Spleen (tissue), 7 donors: ENCODE results near the gene SEC24C.

Experiments used
- POLR2A ChIP-seq, 3 donors: fragments of 450-650 bp; IDR thresholded peaks; one replicate each; pipeline ENCODE4 v1.5.1; 2017; ENCODE audit warnings: antibody characterized with exemption in 3 of 3, mild to moderate bottlenecking in 1 of 3
- POLR2AphosphoS5 ChIP-seq, 3 donors: sonication (generic); formaldehyde crosslinking; IDR thresholded peaks; one replicate each; pipeline ENCODE4 v1.5.1; 2017; ENCODE audit warnings: antibody characterized with exemption in 3 of 3
- TF ChIP-seq, protein P1 (sequence below), 11 experiments: fragments of 200-600 bp in 7 of 11; fragments of 450-650 bp in 4 of 11; sonication (generic) in 4 of 11; IDR thresholded peaks in 8 of 11; conservative IDR thresholded peaks in 3 of 11; 1 replicate in 7 of 11; 2 replicates in 4 of 11; pipeline versions ENCODE4 v1.4.0 to v1.8.0; 2016 to 2021; ENCODE audit warnings: antibody characterized with exemption in 11 of 11, inconsistent platforms in 4 of 11, mild to moderate bottlenecking in 1 of 11
- donor health status: DM: no; HTN: no; CAD: no; lungs with moderate emphysema.
- donor health status: DM: no; HTN: no; CAD: no.
- donor health status: DM: no; HTN: no; CAD: no.

DNA sequence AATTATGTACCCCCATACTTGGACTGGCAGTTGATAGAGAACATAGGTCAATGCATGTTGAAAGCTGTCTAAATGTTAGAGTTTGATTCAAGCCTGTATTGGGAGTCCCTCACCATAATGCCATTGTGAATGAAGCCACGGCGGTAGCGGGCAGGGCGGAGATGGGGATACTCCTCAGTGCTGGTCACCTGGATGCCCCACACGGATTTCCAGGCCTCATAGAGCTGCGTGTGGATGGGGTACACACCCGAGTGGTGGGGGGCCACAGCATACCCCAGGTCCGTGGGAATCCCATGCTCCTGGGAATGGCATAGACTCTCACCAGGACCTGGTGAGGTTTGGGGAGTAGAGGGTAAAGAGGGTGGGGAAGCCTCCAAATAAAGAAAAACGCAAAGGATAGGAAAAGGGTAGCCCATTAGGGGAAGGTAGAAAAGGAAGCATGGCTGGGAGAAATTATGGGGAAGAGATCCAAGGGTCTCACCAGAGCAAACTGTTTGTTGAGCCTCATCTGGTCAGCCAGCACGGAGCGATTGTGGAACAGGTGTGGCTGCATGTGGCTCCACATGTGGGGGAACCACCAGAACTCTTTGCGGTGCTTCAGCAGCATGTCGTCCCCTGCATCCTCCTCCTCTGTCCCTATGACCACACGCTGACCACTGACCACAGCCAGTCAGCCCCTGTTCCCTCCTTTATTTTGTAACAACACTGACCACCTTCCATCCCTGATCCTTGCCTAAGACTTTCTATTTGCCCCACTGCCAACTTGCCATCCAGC is 62.2 kb downstream of the SEC24C start:
- TF ChIP-seq, protein P1, sequence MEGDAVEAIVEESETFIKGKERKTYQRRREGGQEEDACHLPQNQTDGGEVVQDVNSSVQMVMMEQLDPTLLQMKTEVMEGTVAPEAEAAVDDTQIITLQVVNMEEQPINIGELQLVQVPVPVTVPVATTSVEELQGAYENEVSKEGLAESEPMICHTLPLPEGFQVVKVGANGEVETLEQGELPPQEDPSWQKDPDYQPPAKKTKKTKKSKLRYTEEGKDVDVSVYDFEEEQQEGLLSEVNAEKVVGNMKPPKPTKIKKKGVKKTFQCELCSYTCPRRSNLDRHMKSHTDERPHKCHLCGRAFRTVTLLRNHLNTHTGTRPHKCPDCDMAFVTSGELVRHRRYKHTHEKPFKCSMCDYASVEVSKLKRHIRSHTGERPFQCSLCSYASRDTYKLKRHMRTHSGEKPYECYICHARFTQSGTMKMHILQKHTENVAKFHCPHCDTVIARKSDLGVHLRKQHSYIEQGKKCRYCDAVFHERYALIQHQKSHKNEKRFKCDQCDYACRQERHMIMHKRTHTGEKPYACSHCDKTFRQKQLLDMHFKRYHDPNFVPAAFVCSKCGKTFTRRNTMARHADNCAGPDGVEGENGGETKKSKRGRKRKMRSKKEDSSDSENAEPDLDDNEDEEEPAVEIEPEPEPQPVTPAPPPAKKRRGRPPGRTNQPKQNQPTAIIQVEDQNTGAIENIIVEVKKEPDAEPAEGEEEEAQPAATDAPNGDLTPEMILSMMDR (IDR thresholded peaks at IDR 0.05 in 8 of 11, conservative IDR thresholded peaks at IDR 0.05 in 3 of 11) = no peak
- no peak for TF ChIP-seq POLR2AphosphoS5 (IDR thresholded peaks at IDR 0.05)
- no peak for TF ChIP-seq POLR2A (IDR thresholded peaks at IDR 0.05)
